ENCODE measurements around the gene TMEM14C.

The TMEM14C gene

DNA sequence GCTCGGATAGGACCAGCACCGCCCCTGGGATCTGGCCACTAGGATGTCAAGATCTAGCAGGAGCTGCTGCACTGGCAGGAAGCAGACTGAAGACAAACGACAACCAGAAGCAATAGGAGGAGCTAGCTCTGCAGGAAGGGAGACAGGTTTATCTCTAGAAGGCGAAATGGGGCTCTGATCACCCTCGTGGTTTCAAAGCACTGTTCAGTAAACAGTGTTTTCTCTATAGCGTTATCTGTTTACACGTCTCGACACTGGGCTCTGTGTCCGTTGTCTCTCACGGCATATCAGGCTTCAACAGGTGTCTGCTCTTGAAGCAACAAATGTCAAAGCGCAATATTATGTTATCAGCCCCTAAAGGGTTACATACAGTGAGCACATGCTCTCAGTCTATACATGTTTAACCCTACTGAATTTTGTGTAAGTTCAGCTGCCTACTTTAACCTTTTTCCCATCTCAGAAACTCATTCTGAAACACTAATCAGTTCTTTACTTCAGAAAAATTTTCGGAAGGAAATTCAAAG lies 48.6 kb downstream of the TMEM14C start:
- no peak for FAIRE-seq

DNA sequence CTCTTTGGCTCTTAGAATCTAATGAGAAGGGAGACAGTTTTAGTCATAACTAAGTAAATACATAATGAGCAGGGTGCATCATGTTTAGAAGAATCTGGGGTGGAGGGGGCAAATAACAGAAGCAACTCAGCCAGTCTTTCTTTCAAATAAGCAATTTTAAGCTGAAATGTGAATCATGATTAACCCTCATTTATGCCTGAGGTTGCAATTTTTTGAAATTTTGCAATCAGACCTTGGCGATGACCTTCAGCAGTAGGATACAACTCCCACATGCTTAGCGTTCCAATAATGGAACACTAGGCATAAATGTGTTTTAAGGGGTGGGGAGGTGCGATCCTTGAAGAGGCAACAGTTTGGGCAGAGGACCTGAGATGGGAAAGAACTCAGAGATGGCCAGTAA lies 55.4 kb downstream of the TMEM14C start:
- no peak for FAIRE-seq

DNA sequence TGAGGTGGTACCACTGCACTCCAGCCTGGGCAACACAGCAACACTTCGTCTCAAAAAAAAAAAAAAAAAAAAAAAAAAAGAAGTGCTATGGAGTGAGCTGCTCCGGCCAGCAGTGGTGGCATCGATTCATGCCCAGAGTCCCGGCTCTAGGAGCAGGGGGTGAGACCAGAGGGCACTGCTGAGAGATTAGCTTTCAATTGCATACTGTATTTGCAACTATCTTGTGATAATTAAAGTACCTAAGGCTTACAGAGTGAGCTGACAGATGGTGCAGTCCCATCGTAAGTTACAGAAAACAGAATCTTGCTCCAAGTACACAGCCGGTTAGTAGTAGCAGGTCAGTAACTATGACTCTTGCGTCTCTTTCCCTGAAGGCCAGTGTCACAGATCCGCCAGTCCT lies 56.2 kb downstream of the TMEM14C start:
- no peak for FAIRE-seq

Measured in G401.6 (cell line).